ENCODE results near the gene NOCT.
"Not testable (repeated sequence)": the region's sequence is repeated elsewhere in the genome, so short reads cannot be mapped to it uniquely, and the experiment has no call there.

GRCh38 chr4:139059026-139059425, 43.4 kb downstream of the NOCT start:
- TF ChIP-seq, protein P1, sequence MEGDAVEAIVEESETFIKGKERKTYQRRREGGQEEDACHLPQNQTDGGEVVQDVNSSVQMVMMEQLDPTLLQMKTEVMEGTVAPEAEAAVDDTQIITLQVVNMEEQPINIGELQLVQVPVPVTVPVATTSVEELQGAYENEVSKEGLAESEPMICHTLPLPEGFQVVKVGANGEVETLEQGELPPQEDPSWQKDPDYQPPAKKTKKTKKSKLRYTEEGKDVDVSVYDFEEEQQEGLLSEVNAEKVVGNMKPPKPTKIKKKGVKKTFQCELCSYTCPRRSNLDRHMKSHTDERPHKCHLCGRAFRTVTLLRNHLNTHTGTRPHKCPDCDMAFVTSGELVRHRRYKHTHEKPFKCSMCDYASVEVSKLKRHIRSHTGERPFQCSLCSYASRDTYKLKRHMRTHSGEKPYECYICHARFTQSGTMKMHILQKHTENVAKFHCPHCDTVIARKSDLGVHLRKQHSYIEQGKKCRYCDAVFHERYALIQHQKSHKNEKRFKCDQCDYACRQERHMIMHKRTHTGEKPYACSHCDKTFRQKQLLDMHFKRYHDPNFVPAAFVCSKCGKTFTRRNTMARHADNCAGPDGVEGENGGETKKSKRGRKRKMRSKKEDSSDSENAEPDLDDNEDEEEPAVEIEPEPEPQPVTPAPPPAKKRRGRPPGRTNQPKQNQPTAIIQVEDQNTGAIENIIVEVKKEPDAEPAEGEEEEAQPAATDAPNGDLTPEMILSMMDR (IDR thresholded peaks at IDR 0.05; ENCODE audit: poor library complexity), result not testable (repeated sequence)
- not testable (repeated sequence) for TF ChIP-seq EZH2phosphoT487 (IDR thresholded peaks at IDR 0.05; ENCODE audit: low read depth, severe bottlenecking, unreplicated experiment); EZH2 (IDR thresholded peaks at IDR 0.05; ENCODE audit: borderline replicate concordance)

Measured in hepatocyte (in vitro differentiated cells).